ENCODE measurements around the gene MBOAT2.

MBOAT2 gene

GRCh38 chr2:8956774-8957173 is 46.7 kb downstream of the MBOAT2 start:
- TF ChIP-seq CTCF (IDR thresholded peaks at IDR 0.05) = no peak

- no peak for TF ChIP-seq CTCF (IDR thresholded peaks at IDR 0.05)
Observed at GRCh38 chr2:8954990-8955389, 48.5 kb downstream of the MBOAT2 start.

- no peak for TF ChIP-seq CTCF (IDR thresholded peaks at IDR 0.05)
Observed at GRCh38 chr2:8953525-8953924, 50.0 kb downstream of the MBOAT2 start.

GRCh38 chr2:8939486-8940114 is 63.9 kb downstream of the MBOAT2 start:
- TF ChIP-seq CTCF (IDR thresholded peaks at IDR 0.05) = no peak

GRCh38 chr2:8938384-8938783 is 65.1 kb downstream of the MBOAT2 start:
- no peak for TF ChIP-seq CTCF (IDR thresholded peaks at IDR 0.05)

GRCh38 chr2:8935982-8936381 is 67.5 kb downstream of the MBOAT2 start:
- TF ChIP-seq CTCF (IDR thresholded peaks at IDR 0.05) = no peak

- no peak for TF ChIP-seq CTCF (IDR thresholded peaks at IDR 0.05)
Observed at GRCh38 chr2:8934338-8934737, 69.1 kb downstream of the MBOAT2 start.

- no peak for TF ChIP-seq CTCF (IDR thresholded peaks at IDR 0.05)
Observed at GRCh38 chr2:8932702-8933101, 70.8 kb downstream of the MBOAT2 start.

Measured in LNCAP (cell line).